NB4 (cell line): ENCODE results near the gene PHKB.

Experiments
- POLR2A ChIP-seq: IDR thresholded peaks from 2 replicates; pipeline ENCODE4 v1.6.1; 2011; ENCODE audit warnings: mild to moderate bottlenecking; ENCODE audit not compliant: insufficient read length; ENCODE audit errors: extremely low read depth
- TF ChIP-seq, protein P1 (sequence below): IDR thresholded peaks from 2 replicates; pipeline ENCODE4 v1.6.1; 2011; ENCODE audit warnings: low read depth, low read length
- TF ChIP-seq, protein P2 (sequence below): IDR thresholded peaks from one replicate; pipeline ENCODE4 v1.5.1; 2012; ENCODE audit warnings: low read depth, low read length

DNA sequence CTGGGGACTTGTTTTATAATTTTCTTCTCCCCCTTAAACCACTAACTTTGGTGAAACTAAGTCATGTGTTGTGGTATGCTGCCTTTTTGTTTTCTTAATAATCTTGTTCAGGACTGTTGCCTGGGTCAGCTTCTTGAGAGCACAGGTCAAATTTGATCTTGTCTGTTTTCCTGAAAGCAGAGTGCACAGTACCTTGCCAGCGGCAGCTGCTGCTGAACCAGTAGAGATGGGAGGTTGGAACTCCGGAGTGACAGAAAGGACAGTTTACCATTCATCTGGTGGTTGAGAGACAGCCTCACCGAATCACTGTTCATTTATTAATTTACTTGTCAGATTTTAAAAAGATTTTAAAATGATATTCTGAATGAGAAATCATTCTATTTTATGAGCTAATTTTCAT lies 125.0 kb downstream of the PHKB start:
- TF ChIP-seq POLR2A: no peak
- TF ChIP-seq, protein P1, sequence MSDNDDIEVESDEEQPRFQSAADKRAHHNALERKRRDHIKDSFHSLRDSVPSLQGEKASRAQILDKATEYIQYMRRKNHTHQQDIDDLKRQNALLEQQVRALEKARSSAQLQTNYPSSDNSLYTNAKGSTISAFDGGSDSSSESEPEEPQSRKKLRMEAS: no peak
- TF ChIP-seq, protein P2, sequence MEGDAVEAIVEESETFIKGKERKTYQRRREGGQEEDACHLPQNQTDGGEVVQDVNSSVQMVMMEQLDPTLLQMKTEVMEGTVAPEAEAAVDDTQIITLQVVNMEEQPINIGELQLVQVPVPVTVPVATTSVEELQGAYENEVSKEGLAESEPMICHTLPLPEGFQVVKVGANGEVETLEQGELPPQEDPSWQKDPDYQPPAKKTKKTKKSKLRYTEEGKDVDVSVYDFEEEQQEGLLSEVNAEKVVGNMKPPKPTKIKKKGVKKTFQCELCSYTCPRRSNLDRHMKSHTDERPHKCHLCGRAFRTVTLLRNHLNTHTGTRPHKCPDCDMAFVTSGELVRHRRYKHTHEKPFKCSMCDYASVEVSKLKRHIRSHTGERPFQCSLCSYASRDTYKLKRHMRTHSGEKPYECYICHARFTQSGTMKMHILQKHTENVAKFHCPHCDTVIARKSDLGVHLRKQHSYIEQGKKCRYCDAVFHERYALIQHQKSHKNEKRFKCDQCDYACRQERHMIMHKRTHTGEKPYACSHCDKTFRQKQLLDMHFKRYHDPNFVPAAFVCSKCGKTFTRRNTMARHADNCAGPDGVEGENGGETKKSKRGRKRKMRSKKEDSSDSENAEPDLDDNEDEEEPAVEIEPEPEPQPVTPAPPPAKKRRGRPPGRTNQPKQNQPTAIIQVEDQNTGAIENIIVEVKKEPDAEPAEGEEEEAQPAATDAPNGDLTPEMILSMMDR: no peak
